ENCODE data around the gene BBX. TPM values are rescaled to one million over a fixed set of nuclear protein-coding genes. Genes with fewer than 3 reads are reported as not detected.
A peak's percentile ranks its signal among the peaks of the same experiment; 100 is the strongest.

BBX gene
- total and polyA plus RNA-seq, 2 of the 13 experiments (the other 11 are each of a cell fraction or from before 2014, with no cell fraction given) = 13.7 to 23.2 TPM

DNA sequence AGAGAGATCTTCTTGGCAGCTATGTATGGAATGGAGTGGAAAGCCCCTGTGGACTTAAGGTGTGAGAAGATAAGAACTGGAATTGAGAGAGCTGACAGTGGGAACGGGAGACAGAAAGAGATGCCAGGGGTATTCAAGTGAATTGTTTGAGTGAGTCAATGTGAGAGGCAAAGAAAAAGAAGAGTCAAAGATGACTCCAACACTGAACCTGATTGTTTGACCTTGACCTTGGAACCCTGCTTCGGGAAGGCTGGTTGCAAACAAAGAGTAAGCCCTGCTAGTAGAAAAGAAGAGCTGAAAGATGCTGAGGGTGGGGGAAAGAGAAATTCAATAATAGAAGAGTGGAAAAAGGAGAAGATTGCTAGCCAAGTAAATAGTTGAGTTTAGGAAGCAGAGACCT is 238.6 kb downstream of the BBX start:
- TF ChIP-seq HNF4A (CRISPR knock-in tag; IDR thresholded peaks at IDR 0.05) = peak; percentile 67
- TF ChIP-seq ESRRA (CRISPR knock-in tag; IDR thresholded peaks at IDR 0.05; ENCODE audit: low read depth) = peak; percentile 42; the same call in 1 of the 2 replicates
- no peak for TF ChIP-seq BCL6 (CRISPR knock-in tag; IDR thresholded peaks at IDR 0.05)
- TF ChIP-seq ARID5B (CRISPR knock-in tag; IDR thresholded peaks at IDR 0.05) = peak; percentile 31; the same call in 1 of the 2 replicates
- 0 out of 2 replicates have a peak, but pooled peaks have one; percentile 25 for TF ChIP-seq RARA (CRISPR knock-in tag; IDR thresholded peaks at IDR 0.05)
- no peak for TF ChIP-seq HHEX (CRISPR knock-in tag; IDR thresholded peaks at IDR 0.05)
- TF ChIP-seq SOX6 (IDR thresholded peaks at IDR 0.05) = no peak
- TF ChIP-seq SOX6 (CRISPR knock-in tag; IDR thresholded peaks at IDR 0.05) = 0 out of 2 replicates have a peak, but pooled peaks have one; percentile 15
- 0 out of 2 replicates have a peak, but pooled peaks have one; percentile 13 for TF ChIP-seq GATAD2A (CRISPR knock-in tag; IDR thresholded peaks at IDR 0.05)
- peak; percentile 35; the same call in 1 of the 2 replicates for TF ChIP-seq NR2F6 (IDR thresholded peaks at IDR 0.05)
- peak; percentile 62 for TF ChIP-seq NR2F6 (CRISPR knock-in tag; IDR thresholded peaks at IDR 0.05)
- TF ChIP-seq NR2F1 (CRISPR knock-in tag; IDR thresholded peaks at IDR 0.05) = peak; percentile 23 to 47; a peak in 2 of 4 replicates
- TF ChIP-seq, protein P1, sequence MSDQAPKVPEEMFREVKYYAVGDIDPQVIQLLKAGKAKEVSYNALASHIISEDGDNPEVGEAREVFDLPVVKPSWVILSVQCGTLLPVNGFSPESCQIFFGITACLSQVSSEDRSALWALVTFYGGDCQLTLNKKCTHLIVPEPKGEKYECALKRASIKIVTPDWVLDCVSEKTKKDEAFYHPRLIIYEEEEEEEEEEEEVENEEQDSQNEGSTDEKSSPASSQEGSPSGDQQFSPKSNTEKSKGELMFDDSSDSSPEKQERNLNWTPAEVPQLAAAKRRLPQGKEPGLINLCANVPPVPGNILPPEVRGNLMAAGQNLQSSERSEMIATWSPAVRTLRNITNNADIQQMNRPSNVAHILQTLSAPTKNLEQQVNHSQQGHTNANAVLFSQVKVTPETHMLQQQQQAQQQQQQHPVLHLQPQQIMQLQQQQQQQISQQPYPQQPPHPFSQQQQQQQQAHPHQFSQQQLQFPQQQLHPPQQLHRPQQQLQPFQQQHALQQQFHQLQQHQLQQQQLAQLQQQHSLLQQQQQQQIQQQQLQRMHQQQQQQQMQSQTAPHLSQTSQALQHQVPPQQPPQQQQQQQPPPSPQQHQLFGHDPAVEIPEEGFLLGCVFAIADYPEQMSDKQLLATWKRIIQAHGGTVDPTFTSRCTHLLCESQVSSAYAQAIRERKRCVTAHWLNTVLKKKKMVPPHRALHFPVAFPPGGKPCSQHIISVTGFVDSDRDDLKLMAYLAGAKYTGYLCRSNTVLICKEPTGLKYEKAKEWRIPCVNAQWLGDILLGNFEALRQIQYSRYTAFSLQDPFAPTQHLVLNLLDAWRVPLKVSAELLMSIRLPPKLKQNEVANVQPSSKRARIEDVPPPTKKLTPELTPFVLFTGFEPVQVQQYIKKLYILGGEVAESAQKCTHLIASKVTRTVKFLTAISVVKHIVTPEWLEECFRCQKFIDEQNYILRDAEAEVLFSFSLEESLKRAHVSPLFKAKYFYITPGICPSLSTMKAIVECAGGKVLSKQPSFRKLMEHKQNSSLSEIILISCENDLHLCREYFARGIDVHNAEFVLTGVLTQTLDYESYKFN (CRISPR knock-in tag; conservative IDR thresholded peaks at IDR 0.05) = 0 out of 2 replicates have a peak, but pooled peaks have one; percentile 13
- TF ChIP-seq ZNF12 (CRISPR knock-in tag; IDR thresholded peaks at IDR 0.05) = peak; percentile 67; the same call in 1 of the 2 replicates
- TF ChIP-seq MEIS2 (CRISPR knock-in tag; IDR thresholded peaks at IDR 0.05) = no peak
- peak; percentile 85 for TF ChIP-seq RBM22 (optimal IDR thresholded peaks at IDR 0.05; ENCODE audit: low read length)
- Histone ChIP-seq H3K9ac (ENCODE audit: insufficient read depth, low read depth, low read length) (no peak overlapping the region), H3K27ac (ENCODE audit: extremely low read length, insufficient read depth, low read length) (no peak overlapping the region), H4K20me1 (ENCODE audit: insufficient read depth, low read length) (no peaks in the 10 kb centered on the region), H3K79me2 (ENCODE audit: insufficient read depth, low read length) (no peaks in the 10 kb centered on the region), H3K36me3 (replicated peaks in 1 of 2; ENCODE audit: control insufficient read depth in 1 of 2, insufficient read depth in 2 of 2, low read length in 2 of 2) (no peaks in the 10 kb centered on the region; a peak in 1 of 5 replicates), H3K4me3 (replicated peaks in 1 of 3; ENCODE audit: insufficient read depth in 1 of 3, low read depth in 2 of 3, low read length in 3 of 3) (no peak overlapping the region), H3K4me2 (ENCODE audit: low read depth, low read length) (no peak overlapping the region; the same call in 1 of the 2 replicates), H3K27me3 (ENCODE audit: control insufficient read depth in 1 of 2, insufficient read depth in 2 of 2, low read length in 2 of 2) (no peaks in the 10 kb centered on the region), H2AFZ (ENCODE audit: low read length) (no peak overlapping the region), H3K4me1 (ENCODE audit: insufficient read depth, low read length) (peaks cover 12% of the 10 kb centered on the region), H3K9me3 (ENCODE audit: low read length) (no peaks in the 10 kb centered on the region)
- FAIRE-seq = no peak
- POLR2A ChIA-PET = no interaction called here
- in situ Hi-C loops (cut with HindIII; ENCODE audit: extremely low pct_ligation_motif_present, low pct_unique_long_range_greater_than_20kb) = no loop called here
- CTCF ChIA-PET (ENCODE audit: low intra/inter-chr PET ratio, low total read pairs) = no interaction called here
- no TSS peak for BruUV-seq (replicated peaks)
- peak; percentile 54 for DNase-seq (ENCODE audit: low spot score)
- WGBS (ENCODE audit: low lambda C conversion rate) = 21% methylated on average over 2 of the region's 2 CpGs
- intact Hi-C loops (cut with micrococcal nuclease; ENCODE audit: unreplicated experiment) = no loop called here
- peak; percentile 72 for ATAC-seq
